Keratinocyte (primary cell): ENCODE results near the gene DPP10.

ENCODE experiments used
- CTCF ChIP-seq, 3 experiments: IDR thresholded peaks in 1 of 3; conservative IDR thresholded peaks in 1 of 3; optimal IDR thresholded peaks in 1 of 3; 2 replicates in 2 of 3; 3 replicates in 1 of 3; pipeline versions ENCODE3 to v1.5.1; 2011; ENCODE audit warnings: low read length in 3 of 3, mild to moderate bottlenecking in 3 of 3, moderate library complexity in 2 of 3, control low read depth in 1 of 3, inconsistent platforms in 1 of 3; ENCODE audit not compliant: insufficient read depth in 2 of 3; ENCODE audit errors: extremely low read depth in 1 of 3
- EZH2 ChIP-seq: IDR thresholded peaks from one replicate; pipeline ENCODE4 v1.6.1; 2012; ENCODE audit warnings: inconsistent platforms, mild to moderate bottlenecking, low read length, moderate library complexity

- TF ChIP-seq CTCF (optimal IDR thresholded peaks at IDR 0.05 in 1 of 3, IDR thresholded peaks at IDR 0.05 in 1 of 3, conservative IDR thresholded peaks at IDR 0.05 in 1 of 3; ENCODE audit: extremely low read depth in 1 of 3, insufficient read depth in 2 of 3, low read length in 3 of 3) (no peak), EZH2 (no peak)
These were observed 46.5 kb downstream of the DPP10 start for GRCh38 chr2:114488841-114489530.
